ENCODE measurements around the gene YIPF1.

Gene YIPF1

GRCh38 chr1:53889304-53890298, at the start of gene YIPF1:
TSS of gene YIPF1 (minus strand) at chr1:53889797. CDS start at chr1:53888937, 860 bp downstream.
- peak; percentile 79 to 85 for DNase-seq

DNA sequence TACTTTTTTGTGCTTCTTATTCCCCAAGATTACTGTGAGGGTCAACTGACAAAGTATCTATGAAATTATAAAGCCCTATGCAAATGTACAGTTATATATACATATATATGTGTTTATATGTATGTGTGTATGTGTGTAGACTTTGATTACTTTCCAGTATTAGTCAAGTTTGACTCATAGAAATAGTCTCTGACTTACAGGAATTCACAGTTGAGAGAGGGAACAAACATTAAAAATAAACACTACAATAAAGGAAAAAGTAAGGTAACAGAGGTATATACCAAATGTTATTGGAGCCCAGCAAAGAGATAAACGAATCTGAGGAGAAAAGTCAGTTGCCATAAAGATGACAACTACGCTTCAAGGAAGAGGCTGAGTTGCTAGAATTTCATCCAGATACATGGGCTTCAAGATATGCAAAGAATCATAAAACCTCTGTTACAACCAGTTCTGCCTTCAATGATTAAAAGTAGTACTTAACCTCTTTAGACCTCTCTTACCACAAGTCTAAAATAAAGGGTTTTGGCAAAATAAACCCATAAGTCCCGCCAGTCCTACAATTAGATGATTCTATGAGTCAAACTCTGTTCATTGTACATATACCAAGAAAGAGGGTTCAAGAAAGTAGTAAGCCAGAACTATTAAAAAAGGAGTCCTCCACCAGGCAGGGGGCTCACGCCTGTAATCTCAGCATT, 48.7 kb upstream of the YIPF1 start:
- DNase-seq, result no peak

DNA sequence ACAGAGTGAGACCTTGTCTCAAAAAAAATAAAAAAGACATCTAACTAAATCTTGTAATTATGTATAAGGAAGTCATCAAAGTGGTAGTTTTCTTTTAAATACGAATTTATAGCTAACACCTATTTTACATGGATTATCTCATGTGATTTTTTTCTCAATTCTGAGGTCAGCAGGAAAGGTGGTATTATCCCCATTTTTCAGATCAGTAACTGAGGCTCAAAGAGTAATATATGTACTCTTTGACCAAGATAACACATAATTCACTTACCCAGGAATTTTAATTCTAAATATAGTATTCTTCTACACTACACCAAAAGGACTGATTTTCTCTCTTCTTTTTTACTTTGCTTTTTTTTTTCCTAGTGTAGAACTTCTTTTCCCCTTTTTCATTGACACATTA, 46.8 kb upstream of the YIPF1 start:
- DNase-seq, result no peak

GRCh38 chr1:53934170-53934765, 44.7 kb upstream of the YIPF1 start:
- DNase-seq, result peak in 1 of 2 experiments; percentile 28

- no peak for DNase-seq
These were observed 41.9 kb upstream of the YIPF1 start for GRCh38 chr1:53931523-53931922.

DNA sequence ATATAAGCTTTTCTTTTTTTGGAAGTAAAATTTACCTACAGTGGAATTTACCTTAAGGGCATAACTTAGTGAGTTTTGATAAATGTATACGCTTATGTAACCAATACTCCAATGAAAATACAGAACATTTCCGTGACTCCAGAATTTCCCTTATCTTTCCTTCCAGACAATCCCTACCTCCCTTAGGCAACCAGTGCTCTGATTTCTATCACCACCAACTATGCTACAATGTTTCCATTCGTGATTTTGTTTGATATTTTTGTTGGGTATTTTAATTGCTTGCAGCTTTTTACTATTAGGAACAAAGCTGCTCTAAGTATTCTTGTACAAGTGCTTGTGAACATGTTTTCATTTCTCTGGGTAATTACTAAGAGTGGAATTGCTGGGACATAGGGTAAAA, 41.3 kb upstream of the YIPF1 start:
- no peak for DNase-seq

- DNase-seq, result no peak
These were observed 39.8 kb upstream of the YIPF1 start for GRCh38 chr1:53929246-53929960.

DNA sequence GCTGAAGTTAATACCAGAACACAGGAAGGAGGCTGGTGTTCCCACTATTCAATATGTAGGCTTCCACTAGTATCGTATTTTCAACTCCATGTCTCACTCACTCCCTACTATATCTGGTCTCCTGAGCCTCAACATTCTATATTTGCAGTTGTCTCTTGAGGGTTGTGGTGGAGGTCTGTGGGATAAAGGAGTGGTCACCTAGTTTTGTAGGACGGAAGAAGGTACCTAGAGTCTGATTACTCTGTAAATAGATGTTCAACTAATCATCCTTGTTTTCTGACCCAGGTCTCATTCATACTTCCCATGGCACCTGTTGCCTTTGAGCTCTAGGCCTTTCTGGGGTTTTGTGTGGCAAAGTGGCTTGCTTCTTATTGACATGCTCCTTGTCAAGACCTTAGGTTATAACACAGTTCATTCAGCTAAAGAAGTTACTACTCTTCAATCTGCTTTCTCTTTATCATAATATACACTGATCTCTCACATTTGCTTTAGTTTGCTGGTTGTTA, 37.8 kb upstream of the YIPF1 start:
- no peak for DNase-seq

GRCh38 chr1:53919675-53920066, 30.1 kb upstream of the YIPF1 start:
- DNase-seq, result no peak

- DNase-seq, result no peak
These were observed 28.7 kb upstream of the YIPF1 start for GRCh38 chr1:53918343-53918742.

DNA sequence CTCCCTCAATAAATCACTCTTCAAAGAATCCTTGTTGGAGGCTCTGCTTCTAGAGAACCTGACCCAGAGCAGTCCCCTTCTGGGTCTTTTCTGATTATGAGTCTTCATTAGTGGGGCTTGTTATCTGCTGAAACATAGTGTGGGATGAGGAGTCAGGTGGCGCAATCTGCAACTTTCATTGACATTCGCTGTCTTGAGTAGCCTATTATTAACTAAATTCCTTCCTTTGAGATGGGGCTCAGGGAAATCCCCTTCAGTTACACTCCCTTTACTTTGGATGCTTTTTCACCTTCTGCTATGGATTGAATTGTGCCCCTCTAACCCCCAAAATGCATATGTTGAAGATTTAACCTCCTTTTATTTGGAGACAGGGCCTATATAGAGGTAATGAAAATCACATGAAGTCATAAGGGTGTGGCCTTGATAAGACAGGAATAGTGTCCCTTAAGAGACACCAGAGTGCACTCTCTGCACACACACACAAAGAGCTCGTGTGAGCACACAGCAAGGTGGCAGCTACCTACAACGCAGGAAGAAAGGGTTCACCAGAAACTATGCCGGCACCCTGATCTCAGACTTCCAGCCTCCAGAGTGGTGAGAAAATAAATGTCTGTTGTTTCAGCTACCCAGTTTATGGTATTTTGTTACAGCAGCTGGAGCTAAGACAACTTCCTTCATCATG, 23.9 kb upstream of the YIPF1 start:
- no peak for DNase-seq

DNA sequence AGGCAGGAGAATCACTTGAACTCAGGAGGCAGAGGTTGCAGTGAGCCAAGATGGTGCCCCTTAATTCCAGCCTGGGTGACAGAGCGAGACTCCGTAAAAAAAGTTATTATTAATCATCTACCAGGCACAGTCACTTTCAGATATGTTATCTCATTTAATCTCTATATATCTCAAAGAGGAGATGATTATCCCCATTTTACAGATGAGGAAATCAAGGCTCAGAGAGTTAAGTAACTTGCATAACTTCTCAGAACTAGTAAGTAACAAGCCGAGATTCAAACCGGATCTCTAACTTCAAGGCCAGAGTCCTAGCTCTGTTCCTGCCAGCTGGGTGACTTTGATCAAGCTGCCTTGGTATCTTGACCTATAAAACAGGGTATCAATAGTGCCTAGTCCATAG, 21.8 kb upstream of the YIPF1 start:
- no peak for DNase-seq

DNA sequence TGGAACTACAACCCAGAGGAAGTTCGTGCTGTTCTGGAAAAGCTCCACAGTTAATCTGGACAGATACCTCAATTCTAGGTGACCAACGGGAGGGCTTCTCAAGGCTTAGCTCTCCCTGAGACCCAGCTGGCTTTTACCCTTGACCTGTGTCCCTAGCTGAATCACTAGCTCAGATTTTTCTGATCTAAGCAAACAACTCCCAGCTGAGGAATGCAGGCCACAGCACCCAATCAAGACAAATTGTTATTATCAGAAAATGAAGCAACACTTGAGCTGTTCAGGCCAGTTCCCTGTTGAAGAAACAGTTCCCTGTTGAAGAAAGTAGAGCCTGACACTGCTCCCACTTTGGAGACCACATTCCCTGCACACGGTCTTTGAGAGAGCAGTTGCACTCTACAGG, 20.3 kb upstream of the YIPF1 start:
- DNase-seq, result no peak

- no peak for DNase-seq
These were observed 16.5 kb upstream of the YIPF1 start for GRCh38 chr1:53906121-53906520.

DNA sequence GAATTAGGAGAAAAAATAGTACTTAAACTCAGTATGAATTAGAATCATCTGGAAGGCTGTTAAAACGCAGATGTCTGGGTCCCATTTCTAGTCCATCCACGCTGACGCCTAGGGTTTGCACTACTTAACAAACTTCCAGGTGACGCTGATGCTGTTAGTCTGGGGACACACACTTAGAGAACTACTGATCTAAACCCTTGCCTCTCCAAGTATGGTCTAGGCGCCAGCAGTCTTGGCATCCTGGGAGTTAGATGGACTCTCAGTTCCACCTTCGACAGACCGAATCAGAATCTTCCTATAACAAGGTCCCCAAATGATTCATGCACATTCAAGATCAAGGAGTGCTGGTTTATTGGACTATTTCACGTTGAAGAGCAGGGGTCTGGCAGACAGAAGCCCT, 15.9 kb upstream of the YIPF1 start:
- DNase-seq, result no peak

GRCh38 chr1:53902235-53903138, 12.9 kb upstream of the YIPF1 start:
- no peak for DNase-seq

- no peak for DNase-seq
These were observed 10.1 kb upstream of the YIPF1 start for GRCh38 chr1:53899708-53900107.

GRCh38 chr1:53899206-53899628, 9.6 kb upstream of the YIPF1 start:
- DNase-seq, result no peak

GRCh38 chr1:53896635-53897229, 7.1 kb upstream of the YIPF1 start:
- DNase-seq, result no peak

GRCh38 chr1:53895421-53895820, 5.8 kb upstream of the YIPF1 start:
- no peak for DNase-seq

DNA sequence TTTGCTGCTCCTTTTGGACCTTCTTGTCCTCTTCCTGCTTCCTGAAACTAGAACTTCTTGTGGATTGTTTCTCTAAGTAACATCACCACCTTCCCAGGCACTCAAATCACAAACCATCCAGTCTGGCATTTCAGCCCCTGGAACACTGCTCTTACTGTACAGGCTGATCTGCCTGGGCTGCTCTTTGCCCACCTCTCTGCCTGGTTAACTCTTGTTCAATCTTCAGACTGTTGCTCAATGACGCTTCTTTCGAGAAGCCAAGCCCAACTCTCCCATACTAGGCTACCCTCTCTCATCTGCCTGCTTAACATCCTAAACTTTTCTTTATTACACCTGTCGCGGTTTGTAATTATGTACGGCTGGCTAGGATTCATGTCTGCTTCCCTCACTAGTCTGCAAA, 5.0 kb upstream of the YIPF1 start:
- DNase-seq, result no peak
